Measurements from ENCODE around the gene ERBB4.

GRCh38 chr2:211408483-211408891, 1130.1 kb downstream of the ERBB4 start:
- TF ChIP-seq, protein P1, sequence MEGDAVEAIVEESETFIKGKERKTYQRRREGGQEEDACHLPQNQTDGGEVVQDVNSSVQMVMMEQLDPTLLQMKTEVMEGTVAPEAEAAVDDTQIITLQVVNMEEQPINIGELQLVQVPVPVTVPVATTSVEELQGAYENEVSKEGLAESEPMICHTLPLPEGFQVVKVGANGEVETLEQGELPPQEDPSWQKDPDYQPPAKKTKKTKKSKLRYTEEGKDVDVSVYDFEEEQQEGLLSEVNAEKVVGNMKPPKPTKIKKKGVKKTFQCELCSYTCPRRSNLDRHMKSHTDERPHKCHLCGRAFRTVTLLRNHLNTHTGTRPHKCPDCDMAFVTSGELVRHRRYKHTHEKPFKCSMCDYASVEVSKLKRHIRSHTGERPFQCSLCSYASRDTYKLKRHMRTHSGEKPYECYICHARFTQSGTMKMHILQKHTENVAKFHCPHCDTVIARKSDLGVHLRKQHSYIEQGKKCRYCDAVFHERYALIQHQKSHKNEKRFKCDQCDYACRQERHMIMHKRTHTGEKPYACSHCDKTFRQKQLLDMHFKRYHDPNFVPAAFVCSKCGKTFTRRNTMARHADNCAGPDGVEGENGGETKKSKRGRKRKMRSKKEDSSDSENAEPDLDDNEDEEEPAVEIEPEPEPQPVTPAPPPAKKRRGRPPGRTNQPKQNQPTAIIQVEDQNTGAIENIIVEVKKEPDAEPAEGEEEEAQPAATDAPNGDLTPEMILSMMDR (conservative IDR thresholded peaks at IDR 0.05; ENCODE audit: low read depth, low read length), result no peak
- no peak for TF ChIP-seq EZH2 (IDR thresholded peaks at IDR 0.05; ENCODE audit: borderline replicate concordance, low read depth, low read length, poor library complexity, severe bottlenecking)
